PC-3 (cell line): ENCODE measurements around the gene FMNL2.

Source experiments
- CTCF ChIP-seq: fragments of 300-600 bp; sonication (generic); conservative IDR thresholded peaks from 2 replicates; pipeline ENCODE4 v1.5.1; 2017; ENCODE audit warnings: antibody characterized with exemption, low read depth, mild to moderate bottlenecking, low read length
- EZH2 ChIP-seq: fragments of 300-600 bp; sonication (generic); IDR thresholded peaks from one replicate; pipeline ENCODE4 v1.6.1; 2017; ENCODE audit warnings: antibody characterized with exemption, mild to moderate bottlenecking, low read length; ENCODE audit not compliant: unreplicated experiment
- EZH2phosphoT487 ChIP-seq: fragments of 300-600 bp; sonication (generic); IDR thresholded peaks from 2 replicates; pipeline ENCODE4 v1.6.1; 2018; ENCODE audit warnings: mild to moderate bottlenecking, antibody characterized with exemption, low read length, borderline replicate concordance

DNA sequence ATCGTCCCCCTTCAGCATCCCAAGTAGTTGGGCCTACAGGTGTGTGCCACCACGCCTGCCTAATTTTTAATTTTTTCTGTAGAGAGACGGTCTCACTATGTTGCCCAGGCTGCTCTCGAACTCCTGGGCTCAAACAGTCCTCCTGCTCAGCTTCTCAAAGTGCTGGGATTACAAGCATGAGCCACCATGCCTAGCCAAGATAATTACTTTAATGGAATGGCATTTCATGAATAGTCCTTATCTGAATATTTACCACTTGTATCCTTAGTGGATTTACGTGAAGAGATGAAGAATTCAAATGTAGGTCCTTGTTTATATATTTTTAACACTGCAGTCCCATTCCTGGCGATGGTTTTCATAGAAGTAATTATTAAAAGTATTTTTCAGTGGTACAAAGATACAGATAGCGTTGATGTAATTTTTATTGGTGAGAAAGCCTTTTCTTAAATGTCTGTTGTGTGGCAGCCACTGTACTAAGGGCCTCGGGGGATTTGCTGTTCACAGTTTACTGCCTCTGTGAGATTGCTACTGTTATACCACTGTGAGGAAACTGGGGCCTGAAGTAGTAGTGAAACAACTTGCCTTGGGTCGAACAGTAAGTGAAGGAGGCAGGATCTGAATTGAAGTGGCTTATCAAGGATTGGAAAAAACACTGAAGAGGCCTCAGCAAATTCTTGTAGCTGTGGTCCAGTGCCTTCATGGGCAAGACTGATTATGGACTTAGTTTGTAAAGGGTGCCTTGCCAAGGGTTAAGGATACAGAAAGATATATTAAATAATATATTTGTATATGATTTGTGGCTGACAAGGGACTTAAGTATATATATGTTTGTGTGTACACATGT, 231.1 kb downstream of the FMNL2 start:
- no peak for TF ChIP-seq CTCF
- TF ChIP-seq EZH2phosphoT487 = no peak
- no peak for TF ChIP-seq EZH2
